Lung (tissue), 12 donors: ENCODE results near the gene PLAU. TPM values are rescaled to one million over a fixed set of nuclear protein-coding genes. Genes with fewer than 3 reads are reported as not detected.
A peak's percentile ranks its signal among the peaks of the same experiment; 100 is the strongest.

Experiments used
- ATAC-seq: fragments of 200-7000 bp; cut with Tn5 transposase; one replicate; pipeline ENCODE4 v1.9.1; 2020; ENCODE audit warnings: moderate number of reproducible peaks; ENCODE audit not compliant: insufficient read depth, low FRiP score
- DNase-seq, 3 donors: peaks; one replicate each; pipeline ENCODE4 v3.0.0-alpha.2; 2013 to 2017
- H3K27ac ChIP-seq, 2 donors: one replicate each; pipeline ENCODE4 v1.5.1; 2013; ENCODE audit warnings: mild to moderate bottlenecking in 2 of 2, moderate library complexity in 2 of 2, control low read depth in 1 of 2, inconsistent platforms in 1 of 2, low read depth in 1 of 2, low read length in 1 of 2
- H3K27me3 ChIP-seq, 3 donors: one replicate each; pipeline ENCODE4 v1.5.1; 2013; ENCODE audit warnings: low read length in 2 of 3; ENCODE audit not compliant: control insufficient read depth in 3 of 3, insufficient read depth in 3 of 3
- H3K36me3 ChIP-seq, 4 donors: one replicate each; pipeline ENCODE4 v1.5.1; 2013; ENCODE audit warnings: low read length in 4 of 4, mild to moderate bottlenecking in 1 of 4, moderate library complexity in 1 of 4; ENCODE audit not compliant: control insufficient read depth in 4 of 4, insufficient read depth in 4 of 4
- H3K4me1 ChIP-seq, 5 donors: one replicate each; pipeline ENCODE4 v1.5.1; 2013; ENCODE audit warnings: low read length in 5 of 5, mild to moderate bottlenecking in 2 of 5, moderate library complexity in 1 of 5; ENCODE audit not compliant: control insufficient read depth in 5 of 5, insufficient read depth in 5 of 5
- H3K4me3 ChIP-seq: one replicate; pipeline ENCODE4 v1.5.1; 2013; ENCODE audit warnings: mild to moderate bottlenecking, control low read depth, moderate library complexity
- H3K9ac ChIP-seq, 2 donors: one replicate each; pipeline ENCODE4 v1.5.1; 2013; ENCODE audit warnings: low read length in 2 of 2, control low read depth in 1 of 2; ENCODE audit not compliant: insufficient read depth in 1 of 2
- H3K9me3 ChIP-seq, 4 donors: one replicate each; pipeline ENCODE4 v1.5.1; 2013; ENCODE audit warnings: low read length in 3 of 4, mild to moderate bottlenecking in 1 of 4, moderate library complexity in 1 of 4; ENCODE audit not compliant: control insufficient read depth in 4 of 4, insufficient read depth in 3 of 4
- CTCF ChIP-seq: IDR thresholded peaks from 2 replicates; pipeline ENCODE4 v1.5.1; 2012; ENCODE audit warnings: mild to moderate bottlenecking; ENCODE audit errors: control extremely low read depth, extremely low read depth
- WGBS, 2 donors: extraction: QIAGEN DNeasy Blood & Tissue Kit; methylation state at CpG; one replicate each; pipeline ENCODE4 v1.1.7; 2013; 5-methylcytosine and 5-hydroxymethylcytosine counted together
- polyA plus RNA-seq, 2 donors: library from polyadenylated mRNA; stranded (reverse); fragments of 200-250 nt; gene quantifications; one replicate each; pipeline ENCODE4 v1.2.1, GENCODE V29; 2013
- total RNA-seq, 2 donors: library from RNA; depleted of rRNA in 1 of 2; stranded (reverse); fragments of >200 nt in 1 of 2; gene quantifications; one replicate each; pipeline ENCODE4 v1.2.1, GENCODE V29; 2014 to 2021
- donor health status: control.
- donor health status: control.
- donor health status: Bipolar disorder and iron deficiency.
- donor health status: healthy.
- donor health status: DM: yes; HTN: yes; CAD: no.

PLAU gene
- total and polyA plus RNA-seq, 4 donors, result 11.6 to 36.7 (median 18.3) TPM

GRCh38 chr10:73935895-73936294 is 25.0 kb downstream of the PLAU start:
- ATAC-seq, result no peak
- Histone ChIP-seq H3K9ac (no peak overlapping the region), H3K9me3 (no peaks in the 10 kb centered on the region), H3K4me3 (no peak overlapping the region), H3K27ac (no peak overlapping the region), H3K27me3 (no peaks in the 10 kb centered on the region), H3K36me3 (no peaks in the 10 kb centered on the region), H3K4me1 (peaks cover 0 to 4% (median 2%) of the 10 kb centered on the region in 5 donors)
- 96 to 97% methylated on average over 3 of the region's 3 CpGs for WGBS, 2 donors
- no peak for DNase-seq
- TF ChIP-seq CTCF, result no peak

- no peak overlapping the region for H3K9ac ChIP-seq
- TF ChIP-seq CTCF, result no peak
- no peak overlapping the region for H3K4me3 ChIP-seq
- no peaks in the 10 kb centered on the region for H3K27me3 ChIP-seq
- WGBS, 2 donors, result 77 to 86% methylated on average over 5 of the region's 5 CpGs
- H3K4me1 ChIP-seq, result peaks cover 0 to 6% (median 2%) of the 10 kb centered on the region in 5 donors
- ATAC-seq (no peak), DNase-seq (no peak)
- no peaks in the 10 kb centered on the region for H3K9me3 ChIP-seq
- no peaks in the 10 kb centered on the region for H3K36me3 ChIP-seq
- peak overlapping the region; percentile 73 to 76 for H3K27ac ChIP-seq
Measured at GRCh38 chr10:73937333-73938043, 26.6 kb downstream of the PLAU start.

- ATAC-seq, result peak; percentile 92
- H3K36me3 ChIP-seq, result no peaks in the 10 kb centered on the region
- DNase-seq, result peak; percentile 79 to 83 (median 80)
- H3K27me3 ChIP-seq, result no peaks in the 10 kb centered on the region
- TF ChIP-seq CTCF, result peak; percentile 88
- H3K4me3 ChIP-seq, result no peak overlapping the region
- H3K9me3 ChIP-seq, result no peaks in the 10 kb centered on the region
- 6 to 8% methylated on average over 28 of the region's 28 CpGs for WGBS, 2 donors
- H3K9ac ChIP-seq, result no peak overlapping the region
- peaks cover 0 to 6% (median 0%) of the 10 kb centered on the region in 5 donors for H3K4me1 ChIP-seq
- peak overlapping the region; percentile 45 to 48 for H3K27ac ChIP-seq
Measured at GRCh38 chr10:73940634-73941221, 29.8 kb downstream of the PLAU start.
